ENCODE results near the gene FADS3.

DNA sequence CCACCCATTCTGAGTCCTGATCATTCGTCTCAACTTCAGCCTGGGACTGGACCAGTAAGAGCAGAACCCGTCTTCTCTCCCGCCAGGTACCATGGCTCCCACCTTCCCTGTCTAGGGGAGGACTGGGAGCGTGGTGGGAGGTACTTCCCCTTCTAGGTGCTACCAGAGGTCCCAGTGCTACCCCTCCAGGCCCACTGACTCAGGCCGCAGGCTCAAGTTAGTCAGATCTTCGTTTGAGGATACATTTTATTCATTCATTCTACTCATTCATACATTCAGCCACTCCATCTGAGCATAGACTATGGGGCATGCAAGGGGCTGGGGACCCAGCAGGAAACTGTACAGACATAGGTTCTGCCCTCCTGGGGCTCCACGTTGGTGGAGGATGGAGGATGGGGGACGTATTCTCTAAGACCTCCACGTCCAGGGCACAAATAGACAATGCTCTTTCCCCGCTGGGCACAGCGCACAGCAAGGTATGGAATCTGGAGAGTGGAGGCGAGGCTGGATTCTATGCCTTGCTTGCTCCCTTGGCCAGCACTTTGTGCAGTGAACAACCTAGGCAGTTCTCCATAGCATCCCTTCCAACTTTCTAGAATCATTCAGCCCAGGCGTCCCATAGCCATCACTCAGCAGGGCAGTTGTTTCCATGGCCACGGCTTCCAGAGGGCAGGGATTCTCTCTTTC, 27.0 kb upstream of the FADS3 start:
- TF ChIP-seq CTCF (IDR thresholded peaks at IDR 0.05), result no peak
- no peak for TF ChIP-seq POLR2A (IDR thresholded peaks at IDR 0.05)

Data from breast epithelium (tissue), 3 donors.